ENCODE measurements around the gene ZGRF1.
A peak's percentile ranks its signal among the peaks of the same experiment; 100 is the strongest.
"Not testable (repeated sequence)": the region's sequence is repeated elsewhere in the genome, so short reads cannot be mapped to it uniquely, and the experiment has no call there.

ZGRF1 gene

GRCh38 chr4:112509243-112510141 lies 127.2 kb downstream of the ZGRF1 start:
- DNase-seq, result no peak
- Histone ChIP-seq H3K9me3 (ENCODE audit: control insufficient read depth, low read length) (peaks cover 3% of the 10 kb centered on the region), H3K27me3 (replicated peaks; ENCODE audit: control insufficient read depth, insufficient read depth, low read length, poor library complexity, severe bottlenecking) (peaks cover 62% of the 10 kb centered on the region), H3K4me3 (ENCODE audit: insufficient read depth, low read depth, low read length, poor library complexity, severe bottlenecking) (peak overlapping the region; percentile 24), H3K36me3 (ENCODE audit: control insufficient read depth, insufficient read depth, low read length) (no peaks in the 10 kb centered on the region), H3K4me1 (ENCODE audit: control insufficient read depth, insufficient read depth, low read length, poor library complexity, severe bottlenecking) (peaks cover 26% of the 10 kb centered on the region), H3K27ac (ENCODE audit: insufficient read depth, low read length, poor library complexity, severe bottlenecking) (no peak overlapping the region)

GRCh38 chr4:112508356-112508755 lies 128.4 kb downstream of the ZGRF1 start:
- no peak for DNase-seq
- Histone ChIP-seq H3K9me3 (ENCODE audit: control insufficient read depth, low read length) (peaks cover 3% of the 10 kb centered on the region), H3K4me3 (ENCODE audit: insufficient read depth, low read depth, low read length, poor library complexity, severe bottlenecking) (no peak overlapping the region), H3K36me3 (ENCODE audit: control insufficient read depth, insufficient read depth, low read length) (no peaks in the 10 kb centered on the region), H3K27ac (ENCODE audit: insufficient read depth, low read length, poor library complexity, severe bottlenecking) (no peak overlapping the region), H3K4me1 (ENCODE audit: control insufficient read depth, insufficient read depth, low read length, poor library complexity, severe bottlenecking) (peaks cover 21% of the 10 kb centered on the region), H3K27me3 (replicated peaks; ENCODE audit: control insufficient read depth, insufficient read depth, low read length, poor library complexity, severe bottlenecking) (peaks cover 53% of the 10 kb centered on the region)

- H3K27ac ChIP-seq (ENCODE audit: insufficient read depth, low read length, poor library complexity, severe bottlenecking), result no peak overlapping the region
- H3K9me3 ChIP-seq (ENCODE audit: control insufficient read depth, low read length), result no peaks in the 10 kb centered on the region
- DNase-seq, result no peak
- H3K4me3 ChIP-seq (ENCODE audit: insufficient read depth, low read depth, low read length, poor library complexity, severe bottlenecking), result no peak overlapping the region
- H3K4me1 ChIP-seq (ENCODE audit: control insufficient read depth, insufficient read depth, low read length, poor library complexity, severe bottlenecking), result peaks cover 7% of the 10 kb centered on the region
- no peaks in the 10 kb centered on the region for H3K36me3 ChIP-seq (ENCODE audit: control insufficient read depth, insufficient read depth, low read length)
- H3K27me3 ChIP-seq (replicated peaks; ENCODE audit: control insufficient read depth, insufficient read depth, low read length, poor library complexity, severe bottlenecking), result peaks cover 21% of the 10 kb centered on the region
Observed at GRCh38 chr4:112504807-112505206, 131.9 kb downstream of the ZGRF1 start.

GRCh38 chr4:112502871-112503270 lies 133.8 kb downstream of the ZGRF1 start:
- no peak for DNase-seq
- Histone ChIP-seq H3K27me3 (replicated peaks; ENCODE audit: control insufficient read depth, insufficient read depth, low read length, poor library complexity, severe bottlenecking) (peaks cover 7% of the 10 kb centered on the region), H3K4me3 (ENCODE audit: insufficient read depth, low read depth, low read length, poor library complexity, severe bottlenecking) (no peak overlapping the region), H3K9me3 (ENCODE audit: control insufficient read depth, low read length) (no peaks in the 10 kb centered on the region), H3K36me3 (ENCODE audit: control insufficient read depth, insufficient read depth, low read length) (no peaks in the 10 kb centered on the region), H3K27ac (ENCODE audit: insufficient read depth, low read length, poor library complexity, severe bottlenecking) (no peak overlapping the region), H3K4me1 (ENCODE audit: control insufficient read depth, insufficient read depth, low read length, poor library complexity, severe bottlenecking) (no peaks in the 10 kb centered on the region)

GRCh38 chr4:112492321-112492720 lies 144.4 kb downstream of the ZGRF1 start:
- no peak for DNase-seq
- no peak overlapping the region for H3K4me3 ChIP-seq (ENCODE audit: insufficient read depth, low read depth, low read length, poor library complexity, severe bottlenecking)
- H3K9me3 ChIP-seq (ENCODE audit: control insufficient read depth, low read length), result no peaks in the 10 kb centered on the region
- H3K27ac ChIP-seq (ENCODE audit: insufficient read depth, low read length, poor library complexity, severe bottlenecking), result no peak overlapping the region
- no peaks in the 10 kb centered on the region for H3K27me3 ChIP-seq (replicated peaks; ENCODE audit: control insufficient read depth, insufficient read depth, low read length, poor library complexity, severe bottlenecking)
- no peaks in the 10 kb centered on the region for H3K36me3 ChIP-seq (ENCODE audit: control insufficient read depth, insufficient read depth, low read length)
- no peaks in the 10 kb centered on the region for H3K4me1 ChIP-seq (ENCODE audit: control insufficient read depth, insufficient read depth, low read length, poor library complexity, severe bottlenecking)

GRCh38 chr4:112490808-112491207 lies 145.9 kb downstream of the ZGRF1 start:
- not testable (repeated sequence) for DNase-seq; H3K36me3 ChIP-seq (ENCODE audit: control insufficient read depth, insufficient read depth, low read length); H3K4me3 ChIP-seq (ENCODE audit: insufficient read depth, low read depth, low read length, poor library complexity, severe bottlenecking); H3K27ac ChIP-seq (ENCODE audit: insufficient read depth, low read length, poor library complexity, severe bottlenecking); H3K9me3 ChIP-seq (ENCODE audit: control insufficient read depth, low read length); H3K27me3 ChIP-seq (replicated peaks; ENCODE audit: control insufficient read depth, insufficient read depth, low read length, poor library complexity, severe bottlenecking); H3K4me1 ChIP-seq (ENCODE audit: control insufficient read depth, insufficient read depth, low read length, poor library complexity, severe bottlenecking)

All from effector memory CD4-positive, alpha-beta T cell (primary cell).